H1 (cell line): Measurements from ENCODE around the gene MICU2. TPM values are rescaled to one million over a fixed set of nuclear protein-coding genes. Genes with fewer than 3 reads are reported as not detected.

ENCODE experiments used
- CTCF ChIA-PET: fragments of 300-600 bp; sonication (Branson Sonifier 250); formaldehyde crosslinking; loops from one replicate; lab custom pipeline; 2021; ENCODE audit not compliant: partially characterized antibody; lab: Charles Lee
- POLR2A ChIA-PET: fragments of 300-600 bp; sonication (Branson Sonifier 250); formaldehyde crosslinking; loops from one replicate; lab custom pipeline; 2021; ENCODE audit warnings: inconsistent platforms; ENCODE audit not compliant: partially characterized antibody; lab: Charles Lee
- DNase-seq, 2 experiments: peaks; one replicate each; pipeline versions ENCODE4 v3.0.0 to v3.0.0-alpha.2; 2010 to 2022; ENCODE audit warnings: low spot score in 2 of 2, low read depth in 1 of 2, mixed read lengths in 1 of 2
- FAIRE-seq: peaks from 2 replicates; lab custom pipeline; 2011; peaks lifted over from hg19 to GRCh38; lab: Jason Lieb, UNC
- H2AFZ ChIP-seq: 2 replicates; pipeline ENCODE4 v1.8.1; 2012; ENCODE audit warnings: low read length, inconsistent platforms
- H2AK5ac ChIP-seq: 2 replicates; pipeline ENCODE4 v1.6.1; 2013; ENCODE audit warnings: low read depth, low read length
- H2BK120ac ChIP-seq: replicated peaks from 2 replicates; pipeline ENCODE3; 2013; ENCODE audit warnings: low read depth, low read length, inconsistent platforms
- H2BK12ac ChIP-seq: 2 replicates; pipeline ENCODE4 v1.6.1; 2013; ENCODE audit warnings: low read depth, low read length
- H2BK15ac ChIP-seq: 2 replicates; pipeline ENCODE4 v1.6.1; 2013; ENCODE audit warnings: low read length
- H2BK20ac ChIP-seq: 2 replicates; pipeline ENCODE4 v1.6.1; 2013; ENCODE audit warnings: low read length
- H2BK5ac ChIP-seq: 2 replicates; pipeline ENCODE4 v1.6.1; 2013; ENCODE audit warnings: low read depth, low read length
- H3K14ac ChIP-seq: 2 replicates; pipeline ENCODE4 v1.6.1; 2013; ENCODE audit warnings: inconsistent platforms; ENCODE audit not compliant: insufficient read length
- H3K18ac ChIP-seq: 2 replicates; pipeline ENCODE4 v1.6.1; 2013; ENCODE audit warnings: low read length; ENCODE audit errors: extremely low read depth
- H3K23ac ChIP-seq: 2 replicates; pipeline ENCODE4 v1.6.1; 2013; ENCODE audit warnings: inconsistent platforms; ENCODE audit not compliant: insufficient read length
- H3K23me2 ChIP-seq: 2 replicates; pipeline ENCODE4 v1.6.1; 2013; ENCODE audit warnings: low read depth, low read length
- H3K27ac ChIP-seq: 2 replicates; pipeline ENCODE4 v1.6.1; 2011; ENCODE audit warnings: low read depth, low read length, inconsistent platforms
- H3K27me3 ChIP-seq, 4 experiments: replicated peaks in 1 of 4; 1 replicate in 1 of 4; 2 replicates in 3 of 4; pipeline versions ENCODE4 v1.6.1 to v1.8.1; 2011 to 2013; ENCODE audit warnings: low read length in 3 of 4, mild to moderate bottlenecking in 3 of 4, inconsistent platforms in 2 of 4, mixed read lengths in 2 of 4, moderate library complexity in 1 of 4; ENCODE audit not compliant: control insufficient read depth in 3 of 4, insufficient read depth in 3 of 4; ENCODE audit errors: extremely low read depth in 1 of 4
- H3K36me3 ChIP-seq, 4 experiments: 2 replicates each; pipeline versions ENCODE4 v1.6.1 to v1.8.1; 2011 to 2013; ENCODE audit warnings: mild to moderate bottlenecking in 4 of 4, low read length in 3 of 4, moderate library complexity in 2 of 4, control low read depth in 1 of 4, inconsistent platforms in 1 of 4; ENCODE audit not compliant: insufficient read depth in 4 of 4, control insufficient read depth in 2 of 4
- H3K4ac ChIP-seq: replicated peaks from 2 replicates; pipeline ENCODE3; 2013; ENCODE audit warnings: low read length, low read depth, mixed read lengths, inconsistent platforms; ENCODE audit not compliant: insufficient read length
- H3K4me1 ChIP-seq, 4 experiments: replicated peaks in 1 of 4; 1 replicate in 1 of 4; 2 replicates in 3 of 4; pipeline versions ENCODE4 v1.6.1 to v1.8.1; 2011 to 2013; ENCODE audit warnings: low read length in 3 of 4, inconsistent platforms in 2 of 4, mixed read lengths in 1 of 4; ENCODE audit not compliant: insufficient read depth in 4 of 4, control insufficient read depth in 3 of 4
- H3K4me2 ChIP-seq, 2 experiments: 2 replicates each; pipeline versions ENCODE4 v1.6.1 to v1.8.1; 2011 to 2013; ENCODE audit warnings: low read depth in 2 of 2, low read length in 2 of 2, control low read depth in 1 of 2, inconsistent platforms in 1 of 2, mild to moderate bottlenecking in 1 of 2; ENCODE audit not compliant: insufficient read depth in 1 of 2
- H3K4me3 ChIP-seq, 4 experiments: fragments of 200-600, 300-600 bp in 1 of 4; sonication (generic), shearing (Covaris generic), sonication (Bioruptor Twin) in 1 of 4; 2 replicates each; pipeline versions ENCODE4 v1.5.1 to v1.8.1; 2011 to 2016; ENCODE audit warnings: low read length in 4 of 4, low read depth in 3 of 4, control low read depth in 2 of 4, inconsistent platforms in 2 of 4, mild to moderate bottlenecking in 2 of 4, mixed read lengths in 1 of 4, moderate library complexity in 1 of 4; ENCODE audit not compliant: insufficient read depth in 2 of 4; ENCODE audit errors: extremely low read depth in 1 of 4
- H3K56ac ChIP-seq: replicated peaks from 2 replicates; pipeline ENCODE3; 2013; ENCODE audit warnings: low read depth, mild to moderate bottlenecking, mixed read lengths, low read length, inconsistent platforms; ENCODE audit not compliant: insufficient read length
- H3K79me1 ChIP-seq: 2 replicates; pipeline ENCODE4 v1.6.1; 2013; ENCODE audit warnings: low read depth, low read length, control low read depth
- H3K79me2 ChIP-seq, 2 experiments: 2 replicates each; pipeline versions ENCODE4 v1.6.1 to v1.8.1; 2012 to 2013; ENCODE audit warnings: low read length in 2 of 2, mild to moderate bottlenecking in 2 of 2, inconsistent platforms in 1 of 2; ENCODE audit not compliant: insufficient read depth in 2 of 2, control insufficient read depth in 1 of 2
- H3K9ac ChIP-seq, 4 experiments: replicated peaks in 1 of 4; 1 replicate in 1 of 4; 2 replicates in 3 of 4; pipeline versions ENCODE4 v1.6.1 to v1.8.1; 2011 to 2013; ENCODE audit warnings: low read depth in 3 of 4, low read length in 3 of 4, control low read depth in 2 of 4, mild to moderate bottlenecking in 2 of 4, moderate library complexity in 2 of 4, inconsistent platforms in 1 of 4; ENCODE audit errors: extremely low read depth in 1 of 4
- H3K9me3 ChIP-seq, 2 experiments: 2 replicates each; pipeline versions ENCODE4 v1.6.1 to v1.8.1; 2012 to 2013; ENCODE audit warnings: mild to moderate bottlenecking in 2 of 2, moderate library complexity in 2 of 2, control low read depth in 1 of 2, inconsistent platforms in 1 of 2, low read depth in 1 of 2, low read length in 1 of 2, mixed read lengths in 1 of 2; ENCODE audit not compliant: insufficient read depth in 2 of 2
- H4K20me1 ChIP-seq, 2 experiments: replicated peaks in 1 of 2; 2 replicates each; pipeline versions ENCODE3 to v1.8.1; 2011 to 2013; ENCODE audit warnings: inconsistent platforms in 2 of 2, low read length in 2 of 2, mild to moderate bottlenecking in 1 of 2; ENCODE audit not compliant: insufficient read depth in 2 of 2, control insufficient read depth in 1 of 2
- H4K5ac ChIP-seq: 2 replicates; pipeline ENCODE4 v1.6.1; 2013; ENCODE audit warnings: low read length, low read depth, mixed read lengths, inconsistent platforms; ENCODE audit not compliant: insufficient read length
- H4K8ac ChIP-seq: 2 replicates; pipeline ENCODE4 v1.8.0; 2013; ENCODE audit warnings: mild to moderate bottlenecking, moderate library complexity, low read length, inconsistent platforms; ENCODE audit not compliant: insufficient read depth; ENCODE audit errors: extremely low read depth
- H4K91ac ChIP-seq: replicated peaks from 2 replicates; pipeline ENCODE3; 2013; ENCODE audit warnings: low read length, mixed read lengths, inconsistent platforms; ENCODE audit not compliant: insufficient read length
- BCL11A ChIP-seq, 2 experiments: IDR thresholded peaks; one replicate each; pipeline ENCODE4 v1.6.1; 2011; ENCODE audit warnings: low read depth in 2 of 2, low read length in 2 of 2, mild to moderate bottlenecking in 2 of 2
- CBX5 ChIP-seq: fragments of 300-800, 300-1000 bp; sonication (generic); IDR thresholded peaks from 2 replicates; pipeline ENCODE4 v1.7.1; 2016; ENCODE audit warnings: antibody characterized with exemption, low read length, low read depth
- CBX8 ChIP-seq: fragments of 300-800, 300-1000 bp; sonication (generic); IDR thresholded peaks from 2 replicates; pipeline ENCODE4 v1.7.1; 2016; ENCODE audit warnings: low read depth, low read length, borderline replicate concordance
- FOSL1 ChIP-seq: IDR thresholded peaks from 2 replicates; pipeline ENCODE4 v1.6.1; 2011; ENCODE audit warnings: mild to moderate bottlenecking, low read depth, low read length, moderate library complexity; ENCODE audit not compliant: insufficient read depth
- POLR2A ChIP-seq, 2 experiments: IDR thresholded peaks; 1 replicate in 1 of 2; 2 replicates in 1 of 2; pipeline ENCODE4 v1.6.1; 2011; ENCODE audit warnings: low read depth in 2 of 2, low read length in 2 of 2, mild to moderate bottlenecking in 2 of 2; ENCODE audit errors: control extremely low read depth in 1 of 2
- RNF2 ChIP-seq: fragments of 200-900, 300-1000 bp; sonication (generic); IDR thresholded peaks from 2 replicates; pipeline ENCODE4 v1.7.1; 2016; ENCODE audit warnings: borderline replicate concordance, low read depth, mild to moderate bottlenecking, antibody characterized with exemption, low read length; ENCODE audit not compliant: poor library complexity, severe bottlenecking; ENCODE audit errors: missing control alignments
- SIN3A ChIP-seq, 2 experiments: IDR thresholded peaks in 1 of 2; conservative IDR thresholded peaks in 1 of 2; 2 replicates each; pipeline ENCODE4 v1.6.1; 2011 to 2012; ENCODE audit warnings: low read length in 2 of 2, improper control_type of control experiment in 1 of 2, low read depth in 1 of 2, mild to moderate bottlenecking in 1 of 2
- WGBS, 2 experiments: shearing (Covaris generic) in 1 of 2; methylation state at CpG; one replicate each; pipeline versions ENCODE4 v1.1.6 to v1.1.7; 2013 to 2015; ENCODE audit warnings: low lambda C conversion rate in 2 of 2, mixed read lengths in 2 of 2, inconsistent platforms in 1 of 2, low coverage in 1 of 2, missing lambda C conversion rate in 1 of 2; ENCODE audit not compliant: insufficient replicate concordance in 2 of 2, insufficient coverage in 1 of 2, insufficient read length in 1 of 2; ENCODE audit errors: extremely low coverage in 1 of 2, missing lambda C conversion rate in 1 of 2; 5-methylcytosine and 5-hydroxymethylcytosine counted together
- polyA plus RNA-seq, 7 experiments: library from polyadenylated mRNA; depleted of rRNA in 3 of 7; stranded (reverse) in 5 of 7; unstranded in 2 of 7; fragments of >200 nt in 5 of 7; fragments of 200-250 nt in 2 of 7; gene quantifications; 1 replicate in 5 of 7; 2 replicates in 1 of 7; 4 replicates in 1 of 7; pipeline versions ENCODE4 v1.2.1 to v1.2.3, GENCODE V29; 2011 to 2013; ENCODE audit warnings: missing spikeins in 2 of 7, mixed read lengths in 2 of 7
- total RNA-seq: library from RNA; stranded (reverse); fragmentation: NEBNext Ultra II Directional; extraction: Animal tissue kit (Norgen Biotek cat#: 25700); gene quantifications from 2 replicates; pipeline ENCODE4 v1.2.1, GENCODE V29; 2021
- TF ChIP-seq, protein P1 (sequence below): IDR thresholded peaks from 2 replicates; pipeline ENCODE4 v1.6.1; 2012; ENCODE audit warnings: low read length, inconsistent platforms

MICU2 gene
- total and polyA plus RNA-seq, 2 of the 8 experiments (the other 6 are each of a cell fraction or from before 2014, with no cell fraction given), result 34.6 to 36.5 TPM

DNA sequence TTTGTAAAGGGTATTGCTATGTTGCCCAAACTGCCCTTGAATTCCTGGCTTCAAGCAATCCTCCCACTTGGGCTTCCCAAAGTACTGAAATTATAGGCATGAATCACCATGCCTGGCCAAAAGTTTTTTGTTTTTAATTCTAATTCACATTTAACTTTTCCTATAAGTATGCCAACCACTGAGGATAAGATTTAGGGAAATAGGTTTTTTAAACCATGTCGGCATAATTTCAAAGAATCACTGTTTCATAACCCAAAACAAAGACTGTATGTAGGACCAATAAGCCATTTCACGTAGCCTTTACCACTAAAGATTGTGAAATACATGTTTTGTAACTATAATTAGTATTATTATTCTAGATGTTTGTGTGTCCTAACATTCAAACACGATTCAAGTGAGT lies 153.0 kb downstream of the MICU2 start:
- Histone ChIP-seq H4K20me1 (no peaks in the 10 kb centered on the region), H3K9me3 (peaks cover 5% of the 10 kb centered on the region in 2 experiments; a peak in 3 of 4 replicates), H3K14ac (no peak overlapping the region), H4K91ac (no peak overlapping the region), H3K27me3 (no peaks in the 10 kb centered on the region), H3K18ac (no peak overlapping the region), H3K79me2 (peaks cover 8 to 79% of the 10 kb centered on the region in 2 experiments), H4K5ac (no peak overlapping the region), H3K23me2 (no peaks in the 10 kb centered on the region), H2BK120ac (no peak overlapping the region), H3K56ac (no peak overlapping the region), H2AFZ (no peak overlapping the region), H3K79me1 (peaks cover 3% of the 10 kb centered on the region), H2BK20ac (no peak overlapping the region), H4K8ac (no peak overlapping the region), H2BK12ac (no peak overlapping the region), H3K23ac (no peak overlapping the region), H3K27ac (no peak overlapping the region), H3K4me3 (no peak overlapping the region), H2BK5ac (no peak overlapping the region), H3K4me2 (no peak overlapping the region), H3K9ac (no peak overlapping the region), H2AK5ac (no peak overlapping the region), H3K4me1 (no peaks in the 10 kb centered on the region), H3K36me3 (peaks cover 0 to 6% (median 1%) of the 10 kb centered on the region in 4 experiments; a peak in 1 of 8 replicates), H2BK15ac (no peak overlapping the region), H3K4ac (no peak overlapping the region)
- TF ChIP-seq FOSL1 (no peak), BCL11A (IDR thresholded peaks at IDR 0.05; ENCODE audit: low read depth in 2 of 2, low read length in 2 of 2) (no peak), CBX8 (no peak), POLR2A (IDR thresholded peaks at IDR 0.05; ENCODE audit: control extremely low read depth in 1 of 2, low read depth in 2 of 2, low read length in 2 of 2) (no peak), RNF2 (no peak), CBX5 (no peak), SIN3A (conservative IDR thresholded peaks at IDR 0.05 in 1 of 2, IDR thresholded peaks at IDR 0.05 in 1 of 2; ENCODE audit: low read depth in 1 of 2, low read length in 2 of 2) (no peak)
- TF ChIP-seq, protein P1, sequence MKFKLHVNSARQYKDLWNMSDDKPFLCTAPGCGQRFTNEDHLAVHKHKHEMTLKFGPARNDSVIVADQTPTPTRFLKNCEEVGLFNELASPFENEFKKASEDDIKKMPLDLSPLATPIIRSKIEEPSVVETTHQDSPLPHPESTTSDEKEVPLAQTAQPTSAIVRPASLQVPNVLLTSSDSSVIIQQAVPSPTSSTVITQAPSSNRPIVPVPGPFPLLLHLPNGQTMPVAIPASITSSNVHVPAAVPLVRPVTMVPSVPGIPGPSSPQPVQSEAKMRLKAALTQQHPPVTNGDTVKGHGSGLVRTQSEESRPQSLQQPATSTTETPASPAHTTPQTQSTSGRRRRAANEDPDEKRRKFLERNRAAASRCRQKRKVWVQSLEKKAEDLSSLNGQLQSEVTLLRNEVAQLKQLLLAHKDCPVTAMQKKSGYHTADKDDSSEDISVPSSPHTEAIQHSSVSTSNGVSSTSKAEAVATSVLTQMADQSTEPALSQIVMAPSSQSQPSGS, result no peak
- DNase-seq, result no peak
- ChIA-PET CTCF (interaction anchor here (0.7 kb wide), 1 partner anchor 33 kb away, joined by 3 read pairs; no protein-coding TSS in a partner anchor), POLR2A (no interaction called here)
- WGBS, 2 experiments, result 90% methylated on average over 3 of the region's 3 CpGs; no CpG with 5 or more reads in 1 of the 2 experiments
- FAIRE-seq, result no peak
